DND-41 (cell line): ENCODE data around the gene FOXN3.

Experiments
- CTCF ChIP-seq: IDR thresholded peaks from 2 replicates; pipeline ENCODE4 v1.5.1; 2012; ENCODE audit warnings: borderline replicate concordance, low read length, moderate library complexity, mild to moderate bottlenecking; ENCODE audit not compliant: poor library complexity, severe bottlenecking; ENCODE audit errors: extremely low read depth
- EZH2 ChIP-seq: IDR thresholded peaks from 3 replicates; pipeline ENCODE4 v1.6.1; 2012; ENCODE audit warnings: borderline replicate concordance, low read depth, mild to moderate bottlenecking, moderate library complexity, low read length, inconsistent platforms; ENCODE audit not compliant: severe bottlenecking

GRCh38 chr14:89182326-89182725 lies 234.7 kb downstream of the FOXN3 start:
- TF ChIP-seq EZH2 (no peak), CTCF (no peak)
